ENCODE measurements around the gene MEGF6.

MEGF6 gene

GRCh38 chr1:3504151-3504821 is 107.0 kb downstream of the MEGF6 start:
- Mint-ChIP-seq H3K27me3 (ENCODE audit: low read depth) (no peaks in the 10 kb centered on the region), H3K4me1 (ENCODE audit: low read depth) (no peaks in the 10 kb centered on the region), H3K36me3 (ENCODE audit: low read depth) (no peaks in the 10 kb centered on the region), H3K27ac (no peak overlapping the region), H3K9me3 (no peaks in the 10 kb centered on the region), H3K4me3 (no peak overlapping the region)
- no peak for DNase-seq (ENCODE audit: low spot score)

- H3K27ac Mint-ChIP-seq: no peak overlapping the region
- H3K4me1 Mint-ChIP-seq (ENCODE audit: low read depth): no peaks in the 10 kb centered on the region
- H3K4me3 Mint-ChIP-seq: no peak overlapping the region
- no peak for DNase-seq (ENCODE audit: low spot score)
- no peaks in the 10 kb centered on the region for H3K36me3 Mint-ChIP-seq (ENCODE audit: low read depth)
- H3K27me3 Mint-ChIP-seq (ENCODE audit: low read depth): no peaks in the 10 kb centered on the region
- H3K9me3 Mint-ChIP-seq: no peaks in the 10 kb centered on the region
Observed at GRCh38 chr1:3503525-3503886, 107.8 kb downstream of the MEGF6 start.

DNA sequence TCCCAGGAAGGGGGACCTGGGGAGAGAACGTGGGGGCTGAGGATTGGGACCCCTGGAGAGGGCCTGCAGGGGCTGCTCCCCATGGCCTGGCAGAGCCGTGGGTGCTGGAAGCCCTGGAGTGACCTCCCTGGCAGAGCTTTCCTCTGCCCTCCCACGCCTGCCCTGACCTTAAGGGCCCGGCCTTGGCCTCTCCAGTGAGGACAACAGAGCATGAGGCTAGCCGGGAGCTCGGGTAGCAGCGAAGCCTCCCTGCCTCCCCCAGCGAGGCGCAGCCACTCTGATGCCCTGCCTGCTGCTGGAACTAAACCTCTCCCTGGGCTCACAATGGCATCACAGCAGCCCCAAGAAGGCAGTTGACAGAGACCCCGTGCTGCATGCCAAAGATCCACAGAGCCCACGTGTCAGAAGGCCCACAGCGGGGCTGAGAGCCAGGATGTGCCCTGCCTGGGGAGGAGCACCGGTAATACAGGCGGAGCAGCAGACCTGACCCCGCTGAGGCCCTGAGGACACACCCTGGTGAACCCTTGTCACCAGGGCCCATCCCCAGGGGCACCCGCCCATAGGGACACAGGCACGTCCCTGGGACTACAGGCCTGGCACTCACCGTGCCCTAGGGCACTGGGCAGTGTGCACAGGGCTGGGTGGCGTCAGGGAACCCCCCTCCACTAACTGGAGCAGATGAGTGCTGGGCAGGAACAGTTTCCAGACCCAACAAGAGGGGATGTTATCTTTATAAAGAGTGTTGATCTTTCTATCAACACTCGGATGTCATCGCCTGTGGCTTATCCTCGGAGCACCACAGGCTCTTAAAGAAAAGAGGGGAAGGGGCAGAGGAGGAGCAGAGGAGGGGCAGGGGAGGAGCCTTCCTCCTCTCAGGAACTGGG is 108.4 kb downstream of the MEGF6 start:
- Mint-ChIP-seq H3K4me1 (ENCODE audit: low read depth) (no peaks in the 10 kb centered on the region), H3K9me3 (no peaks in the 10 kb centered on the region), H3K36me3 (ENCODE audit: low read depth) (no peaks in the 10 kb centered on the region), H3K27ac (no peak overlapping the region), H3K27me3 (ENCODE audit: low read depth) (no peaks in the 10 kb centered on the region), H3K4me3 (no peak overlapping the region)
- no peak for DNase-seq (ENCODE audit: low spot score)

DNA sequence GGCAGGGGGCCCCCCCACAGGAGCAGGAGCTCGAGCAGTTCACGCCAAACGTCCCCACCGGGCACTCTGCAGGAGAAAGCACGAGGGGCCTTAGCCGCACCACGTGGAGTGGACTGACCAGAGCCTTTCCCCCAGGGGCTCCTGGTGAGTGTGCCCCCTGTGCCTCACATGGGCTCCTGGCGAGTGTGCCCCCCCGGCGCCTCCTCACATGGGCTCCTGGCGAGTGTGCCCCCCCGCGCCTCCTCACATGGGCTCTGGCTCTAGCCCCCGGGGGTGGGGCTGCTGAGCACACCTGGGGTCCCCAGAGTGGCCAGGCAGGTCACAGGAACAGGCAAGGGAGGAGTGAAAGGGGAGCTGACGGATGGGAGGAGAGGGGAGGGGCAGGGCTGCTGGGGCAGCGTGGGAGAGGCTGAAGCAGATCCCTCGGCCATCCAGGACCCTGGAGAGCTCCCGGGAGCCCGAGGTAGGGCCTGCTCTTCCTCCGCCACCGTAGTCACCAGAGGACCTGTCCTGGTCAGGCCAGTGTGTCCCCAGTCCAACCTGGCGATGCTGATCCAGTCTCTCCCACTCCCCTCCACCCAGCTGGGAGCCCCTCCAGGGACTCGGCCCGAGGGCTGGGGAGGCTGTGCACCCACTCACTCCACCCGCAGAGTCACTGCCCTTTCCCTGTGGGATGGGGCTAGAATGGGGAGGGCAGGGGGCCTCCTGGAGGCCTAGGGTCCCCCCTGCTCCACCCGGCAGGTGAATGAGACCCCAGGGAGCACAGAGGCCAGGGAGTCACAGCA is 109.3 kb downstream of the MEGF6 start:
- DNase-seq (ENCODE audit: low spot score): no peak
- Mint-ChIP-seq H3K4me3 (no peak overlapping the region), H3K27ac (no peak overlapping the region), H3K36me3 (ENCODE audit: low read depth) (no peaks in the 10 kb centered on the region), H3K27me3 (ENCODE audit: low read depth) (no peaks in the 10 kb centered on the region), H3K9me3 (no peaks in the 10 kb centered on the region), H3K4me1 (ENCODE audit: low read depth) (no peaks in the 10 kb centered on the region)

GRCh38 chr1:3501437-3501836 is 109.9 kb downstream of the MEGF6 start:
- no peak for DNase-seq (ENCODE audit: low spot score)
- Mint-ChIP-seq H3K9me3 (no peaks in the 10 kb centered on the region), H3K27me3 (ENCODE audit: low read depth) (no peaks in the 10 kb centered on the region), H3K27ac (no peak overlapping the region), H3K4me1 (ENCODE audit: low read depth) (no peaks in the 10 kb centered on the region), H3K36me3 (ENCODE audit: low read depth) (no peaks in the 10 kb centered on the region), H3K4me3 (no peak overlapping the region)

- Mint-ChIP-seq H3K4me3 (no peak overlapping the region), H3K9me3 (no peaks in the 10 kb centered on the region), H3K4me1 (ENCODE audit: low read depth) (no peaks in the 10 kb centered on the region), H3K36me3 (ENCODE audit: low read depth) (no peaks in the 10 kb centered on the region), H3K27ac (no peak overlapping the region), H3K27me3 (ENCODE audit: low read depth) (no peaks in the 10 kb centered on the region)
- no peak for DNase-seq (ENCODE audit: low spot score)
Observed at GRCh38 chr1:3500265-3500835, 111.0 kb downstream of the MEGF6 start.

DNA sequence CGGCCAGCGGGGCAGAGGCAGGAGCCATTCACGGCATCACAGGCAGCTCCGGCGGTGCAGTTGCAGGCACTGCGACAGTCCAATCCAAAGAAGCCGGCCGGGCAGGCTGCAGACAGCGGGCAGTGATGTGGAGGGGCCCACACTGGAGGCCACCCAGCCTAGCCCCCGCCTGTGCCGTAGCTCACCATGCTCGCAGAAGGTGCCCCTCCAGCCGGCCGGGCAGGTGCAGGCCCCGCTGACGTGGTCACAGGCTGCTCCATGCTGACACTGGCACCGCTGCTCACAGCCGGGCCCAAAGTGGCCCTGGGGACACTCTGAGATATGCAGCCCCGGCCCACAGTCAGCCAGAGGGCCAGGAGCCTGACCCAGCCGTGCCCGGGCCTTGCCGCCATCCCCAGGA is 111.7 kb downstream of the MEGF6 start:
- H3K27ac Mint-ChIP-seq: no peak overlapping the region
- DNase-seq (ENCODE audit: low spot score): no peak

DNA sequence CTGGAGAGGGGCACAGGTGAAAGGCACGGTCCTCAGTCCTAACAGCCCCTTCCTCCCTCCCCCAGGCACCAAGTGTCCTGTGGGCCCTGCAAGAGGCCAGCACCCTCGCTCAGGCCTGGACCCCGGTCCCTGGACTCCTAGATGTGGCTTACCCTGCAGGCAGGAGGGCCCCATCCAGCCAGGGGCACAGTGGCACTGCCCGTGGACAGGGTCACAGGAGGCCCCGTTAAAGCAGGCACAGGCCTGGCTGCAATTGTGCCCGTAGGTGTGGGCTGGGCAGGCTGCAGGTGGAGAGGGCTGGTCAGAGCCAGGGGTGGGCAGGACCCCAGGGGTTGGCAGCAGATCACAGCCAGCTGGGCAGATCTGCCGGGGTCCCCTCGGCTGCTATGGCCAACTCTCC is 112.3 kb downstream of the MEGF6 start:
- Mint-ChIP-seq H3K36me3 (ENCODE audit: low read depth) (no peaks in the 10 kb centered on the region), H3K27me3 (ENCODE audit: low read depth) (no peaks in the 10 kb centered on the region), H3K4me1 (ENCODE audit: low read depth) (no peaks in the 10 kb centered on the region), H3K27ac (no peak overlapping the region), H3K4me3 (no peak overlapping the region), H3K9me3 (no peaks in the 10 kb centered on the region)
- no peak for DNase-seq (ENCODE audit: low spot score)

More for the DNA sequence above, 111.7 kb downstream of the MEGF6 start:
- Mint-ChIP-seq H3K36me3 (ENCODE audit: low read depth) (no peaks in the 10 kb centered on the region), H3K4me1 (ENCODE audit: low read depth) (no peaks in the 10 kb centered on the region), H3K27me3 (ENCODE audit: low read depth) (no peaks in the 10 kb centered on the region), H3K4me3 (no peak overlapping the region), H3K9me3 (no peaks in the 10 kb centered on the region)

DNA sequence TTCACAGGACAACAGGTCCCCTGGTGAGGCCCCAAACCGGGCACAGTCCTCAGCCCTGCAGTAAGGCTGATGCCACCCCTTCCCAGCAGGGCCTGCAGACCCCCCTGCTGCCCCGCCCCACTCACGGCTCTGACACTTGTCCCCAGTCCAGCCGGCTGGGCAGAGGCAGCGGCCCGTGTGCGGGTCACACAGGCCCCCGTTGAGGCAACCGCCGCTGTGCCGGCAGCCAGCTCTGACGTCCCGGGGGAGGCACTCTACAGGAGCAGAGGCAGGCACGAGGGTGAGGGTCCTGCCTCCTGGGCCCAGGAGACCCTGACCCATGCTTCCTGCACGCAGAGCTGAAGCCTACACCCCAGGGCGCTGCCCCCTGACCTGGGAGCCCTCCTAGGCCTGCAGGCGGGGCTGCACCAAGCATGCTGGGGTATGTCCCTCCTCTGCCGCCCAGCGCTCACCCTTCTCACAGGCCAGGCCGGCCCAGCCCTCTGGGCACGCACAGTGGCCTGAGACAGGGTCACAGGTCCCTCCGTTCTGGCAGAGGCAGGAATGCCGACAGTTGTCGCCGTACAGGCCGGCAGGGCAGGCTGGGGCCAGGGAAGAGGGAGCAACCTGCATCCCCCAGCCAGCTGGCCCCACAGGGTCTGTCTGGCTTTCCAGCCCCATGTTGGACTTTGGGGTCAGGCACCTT is 112.9 kb downstream of the MEGF6 start:
- Mint-ChIP-seq H3K36me3 (ENCODE audit: low read depth) (no peaks in the 10 kb centered on the region), H3K4me1 (ENCODE audit: low read depth) (no peaks in the 10 kb centered on the region), H3K27ac (no peak overlapping the region), H3K4me3 (no peak overlapping the region), H3K27me3 (ENCODE audit: low read depth) (no peaks in the 10 kb centered on the region), H3K9me3 (no peaks in the 10 kb centered on the region)
- DNase-seq (ENCODE audit: low spot score): no peak

- no peaks in the 10 kb centered on the region for H3K36me3 Mint-ChIP-seq (ENCODE audit: low read depth)
- no peaks in the 10 kb centered on the region for H3K4me1 Mint-ChIP-seq (ENCODE audit: low read depth)
- no peak overlapping the region for H3K27ac Mint-ChIP-seq
- H3K27me3 Mint-ChIP-seq (ENCODE audit: low read depth): no peaks in the 10 kb centered on the region
- no peaks in the 10 kb centered on the region for H3K9me3 Mint-ChIP-seq
- H3K4me3 Mint-ChIP-seq: no peak overlapping the region
- DNase-seq (ENCODE audit: low spot score): no peak
Observed at GRCh38 chr1:3497521-3497920, 113.8 kb downstream of the MEGF6 start.

GRCh38 chr1:3496916-3497315 is 114.4 kb downstream of the MEGF6 start:
- no peaks in the 10 kb centered on the region for H3K27me3 Mint-ChIP-seq (ENCODE audit: low read depth)
- H3K9me3 Mint-ChIP-seq: no peaks in the 10 kb centered on the region
- H3K27ac Mint-ChIP-seq: no peak overlapping the region
- H3K4me3 Mint-ChIP-seq: no peak overlapping the region
- no peak for DNase-seq (ENCODE audit: low spot score)
- H3K4me1 Mint-ChIP-seq (ENCODE audit: low read depth): no peaks in the 10 kb centered on the region
- H3K36me3 Mint-ChIP-seq (ENCODE audit: low read depth): no peaks in the 10 kb centered on the region

- Mint-ChIP-seq H3K27me3 (ENCODE audit: low read depth) (no peaks in the 10 kb centered on the region), H3K27ac (no peak overlapping the region), H3K4me3 (no peak overlapping the region), H3K4me1 (ENCODE audit: low read depth) (peaks cover 2% of the 10 kb centered on the region), H3K36me3 (ENCODE audit: low read depth) (no peaks in the 10 kb centered on the region), H3K9me3 (no peaks in the 10 kb centered on the region)
- no peak for DNase-seq (ENCODE audit: low spot score)
Observed at GRCh38 chr1:3495776-3496745, 115.2 kb downstream of the MEGF6 start.
